Measurements from ENCODE around the gene ZFYVE27.

The ZFYVE27 gene

GRCh38 chr10:97781618-97782331 is 44.8 kb downstream of the ZFYVE27 start:
- Histone ChIP-seq H3K27ac (no peak overlapping the region), H3K9ac (no peak overlapping the region)

GRCh38 chr10:97782455-97783228 is 45.7 kb downstream of the ZFYVE27 start:
- H3K9me3 ChIP-seq (ENCODE audit: control insufficient read depth, low read length): no peaks in the 10 kb centered on the region
- no peak overlapping the region for H3K4me3 ChIP-seq (ENCODE audit: low read depth, low read length)
- no peak overlapping the region for H3K4me2 ChIP-seq (ENCODE audit: low read length)
- H3K36me3 ChIP-seq (ENCODE audit: control insufficient read depth, insufficient read depth, low read length): no peaks in the 10 kb centered on the region
- H3K27me3 ChIP-seq (ENCODE audit: control insufficient read depth, insufficient read depth, low read length): no peaks in the 10 kb centered on the region
- no peaks in the 10 kb centered on the region for H3K4me1 ChIP-seq
- TF ChIP-seq CTCF (IDR thresholded peaks at IDR 0.05): no peak
- no peak overlapping the region for H3K9ac ChIP-seq
- H2AFZ ChIP-seq: no peak overlapping the region
- no peaks in the 10 kb centered on the region for H3K79me2 ChIP-seq
- H3K27ac ChIP-seq: no peak overlapping the region

More at GRCh38 chr10:97781618-97782331, 44.8 kb downstream of the ZFYVE27 start:
- Histone ChIP-seq H2AFZ (no peak overlapping the region), H3K4me1 (no peaks in the 10 kb centered on the region), H3K79me2 (no peaks in the 10 kb centered on the region), H3K4me2 (ENCODE audit: low read length) (no peak overlapping the region), H3K4me3 (ENCODE audit: low read depth, low read length) (no peak overlapping the region), H3K9me3 (ENCODE audit: control insufficient read depth, low read length) (no peaks in the 10 kb centered on the region), H3K27me3 (ENCODE audit: control insufficient read depth, insufficient read depth, low read length) (no peaks in the 10 kb centered on the region), H3K36me3 (ENCODE audit: control insufficient read depth, insufficient read depth, low read length) (no peaks in the 10 kb centered on the region)
- no peak for TF ChIP-seq CTCF (IDR thresholded peaks at IDR 0.05)

- H3K4me3 ChIP-seq (ENCODE audit: low read depth, low read length): no peak overlapping the region
- H3K4me2 ChIP-seq (ENCODE audit: low read length): no peak overlapping the region
- H3K79me2 ChIP-seq: no peaks in the 10 kb centered on the region
- H3K27me3 ChIP-seq (ENCODE audit: control insufficient read depth, insufficient read depth, low read length): no peaks in the 10 kb centered on the region
- TF ChIP-seq CTCF (IDR thresholded peaks at IDR 0.05): no peak
- H3K36me3 ChIP-seq (ENCODE audit: control insufficient read depth, insufficient read depth, low read length): no peaks in the 10 kb centered on the region
- H3K4me1 ChIP-seq: no peaks in the 10 kb centered on the region
- H2AFZ ChIP-seq: no peak overlapping the region
- no peaks in the 10 kb centered on the region for H3K9me3 ChIP-seq (ENCODE audit: control insufficient read depth, low read length)
- no peak overlapping the region for H3K9ac ChIP-seq
- H3K27ac ChIP-seq: no peak overlapping the region
Measured at GRCh38 chr10:97784200-97784810, 47.4 kb downstream of the ZFYVE27 start.

GRCh38 chr10:97785231-97785630 is 48.3 kb downstream of the ZFYVE27 start:
- no peak overlapping the region for H3K9ac ChIP-seq
- H3K4me1 ChIP-seq: no peaks in the 10 kb centered on the region
- H2AFZ ChIP-seq: no peak overlapping the region
- H3K79me2 ChIP-seq: no peaks in the 10 kb centered on the region
- TF ChIP-seq CTCF (IDR thresholded peaks at IDR 0.05): no peak
- H3K27me3 ChIP-seq (ENCODE audit: control insufficient read depth, insufficient read depth, low read length): no peaks in the 10 kb centered on the region
- H3K27ac ChIP-seq: no peak overlapping the region
- H3K9me3 ChIP-seq (ENCODE audit: control insufficient read depth, low read length): no peaks in the 10 kb centered on the region
- H3K36me3 ChIP-seq (ENCODE audit: control insufficient read depth, insufficient read depth, low read length): no peaks in the 10 kb centered on the region
- no peak overlapping the region for H3K4me2 ChIP-seq (ENCODE audit: low read length)
- no peak overlapping the region for H3K4me3 ChIP-seq (ENCODE audit: low read depth, low read length)
